HG02571 (cell line): ENCODE data around the gene WDR48.

Experiments used
- ATAC-seq: cut with Tn5 transposase; IDR thresholded peaks from one replicate; pipeline ENCODE4 v1.9.1; 2021; ENCODE audit warnings: mild to moderate bottlenecking, moderate library complexity; ENCODE audit not compliant: unreplicated experiment

WDR48 gene

DNA sequence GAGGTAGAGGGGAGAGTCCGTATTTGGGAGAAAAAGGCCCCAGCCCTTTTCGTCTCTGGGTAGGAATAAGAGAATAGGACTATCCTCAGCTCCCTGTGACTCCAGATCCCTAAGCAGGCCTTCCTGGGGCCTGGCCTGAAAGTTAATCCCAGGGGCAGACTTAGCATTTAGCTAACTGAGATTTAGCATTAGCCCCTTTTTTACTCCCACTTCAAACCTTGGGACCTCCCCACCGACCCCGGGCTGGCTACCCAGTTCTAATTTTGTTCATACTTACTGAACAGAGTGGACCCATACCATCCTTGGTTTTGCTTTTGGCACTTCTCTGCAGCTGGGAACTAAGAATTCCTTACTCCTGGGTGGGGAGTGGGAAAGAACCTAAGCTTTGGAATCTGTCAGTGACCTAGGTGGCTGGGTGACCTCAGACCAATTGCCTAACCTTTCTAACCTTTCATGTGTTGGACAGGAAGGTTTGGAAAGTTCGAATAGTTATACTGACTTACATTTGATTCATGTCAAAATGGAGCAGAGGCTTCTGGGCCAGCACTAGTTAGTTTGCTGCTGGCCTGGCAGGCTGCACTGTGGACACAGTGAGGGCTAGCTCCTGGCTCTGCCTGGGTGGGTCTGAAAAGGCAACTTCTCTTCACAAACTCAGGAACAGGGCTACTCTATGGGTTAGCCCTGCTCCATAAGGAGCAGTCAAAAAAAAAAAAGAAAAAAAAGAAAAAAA, 67.3 kb downstream of the WDR48 start:
- no peak for ATAC-seq

- no peak for ATAC-seq
These were observed 69.8 kb downstream of the WDR48 start for GRCh38 chr3:39121621-39122020.

DNA sequence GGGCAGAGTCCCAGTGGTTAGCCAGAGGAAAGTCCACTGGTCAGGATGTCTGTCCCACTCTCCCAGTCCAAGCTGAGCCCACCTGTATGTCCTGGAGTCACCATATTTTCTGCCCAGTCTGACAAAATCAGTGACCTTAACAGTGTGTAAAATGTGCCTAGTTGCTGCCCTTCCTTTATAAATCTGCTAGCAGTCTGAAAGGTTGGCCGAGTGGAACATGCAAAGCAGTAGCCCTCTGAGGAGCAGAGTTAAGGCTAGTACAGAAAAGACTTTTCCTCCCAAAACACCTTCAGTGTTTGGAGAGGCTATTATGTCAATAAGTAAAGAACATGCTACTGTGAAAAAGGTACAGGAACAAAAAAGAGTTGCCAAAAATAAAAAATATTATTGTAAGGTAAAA, 71.0 kb downstream of the WDR48 start:
- peak; percentile 75 for ATAC-seq

- ATAC-seq, result no peak
These were observed 73.3 kb downstream of the WDR48 start for GRCh38 chr3:39124876-39125840.

GRCh38 chr3:39125841-39126500, 74.2 kb downstream of the WDR48 start:
- no peak for ATAC-seq

- ATAC-seq, result no peak
These were observed 74.8 kb downstream of the WDR48 start for GRCh38 chr3:39126532-39127071.

- no peak for ATAC-seq
These were observed 75.6 kb downstream of the WDR48 start for GRCh38 chr3:39127269-39127907.

- no peak for ATAC-seq
These were observed 76.1 kb downstream of the WDR48 start for GRCh38 chr3:39127908-39128304.

DNA sequence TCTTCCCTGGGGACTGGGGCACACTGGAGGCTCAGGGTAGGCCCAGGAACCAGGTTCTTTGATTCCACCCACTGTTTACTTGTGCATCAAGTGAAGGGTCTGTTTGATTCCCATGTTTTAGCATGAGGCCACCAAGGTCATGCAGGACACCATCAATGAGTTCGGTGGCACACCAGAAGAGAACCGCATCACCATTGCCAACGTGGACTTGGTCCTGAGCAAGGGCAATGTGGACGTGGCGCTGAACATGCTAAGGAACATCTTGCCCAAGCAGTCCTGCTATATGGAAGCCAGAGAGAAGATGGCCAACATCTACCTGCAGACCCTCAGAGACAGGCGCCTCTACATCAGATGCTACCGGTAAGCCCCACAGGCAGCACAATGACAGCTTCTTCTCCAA, 77.1 kb downstream of the WDR48 start:
- ATAC-seq, result no peak

- no peak for ATAC-seq
These were observed 78.2 kb downstream of the WDR48 start for GRCh38 chr3:39130026-39130425.

GRCh38 chr3:39130693-39131265, 79.0 kb downstream of the WDR48 start:
- ATAC-seq, result no peak

GRCh38 chr3:39132096-39133092, 80.6 kb downstream of the WDR48 start:
- ATAC-seq, result no peak

DNA sequence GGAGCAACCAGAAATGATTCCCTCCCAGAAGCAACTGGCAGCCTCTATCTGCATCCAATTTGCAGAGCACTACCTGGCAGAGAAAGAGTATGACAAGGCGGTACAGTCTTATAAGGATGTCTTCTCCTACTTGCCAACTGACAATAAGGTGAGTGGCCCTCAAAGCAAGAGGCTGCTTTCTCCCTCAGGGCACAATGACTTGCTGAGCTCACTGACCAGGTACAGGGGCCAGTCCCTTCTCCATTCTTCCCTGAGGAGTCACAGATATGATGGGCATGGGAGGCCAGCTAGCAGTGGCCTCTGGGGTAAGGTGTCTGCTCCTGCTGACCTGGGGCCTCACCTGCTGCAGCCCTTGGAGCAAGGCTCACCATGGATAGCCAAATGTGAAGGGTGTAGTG, 81.3 kb downstream of the WDR48 start:
- ATAC-seq, result no peak

DNA sequence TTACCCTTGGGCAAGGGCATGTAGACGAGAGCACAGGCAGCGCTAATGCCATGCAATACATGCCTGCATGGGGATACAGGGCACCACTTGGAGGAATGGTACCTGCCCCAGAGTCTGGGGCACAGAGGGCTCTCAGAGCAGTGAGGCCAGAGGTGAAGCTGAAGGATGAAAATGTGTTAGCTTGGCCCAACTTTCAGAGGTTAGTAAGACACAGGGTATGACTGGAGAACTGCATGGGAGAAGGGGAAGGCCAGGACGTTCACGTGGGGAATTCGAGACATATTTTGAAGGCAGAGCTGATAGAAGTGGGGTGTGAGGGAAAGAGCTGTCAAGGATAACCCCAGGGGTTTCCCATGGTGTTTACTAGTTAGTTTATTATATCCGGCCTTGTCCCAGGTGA, 82.0 kb downstream of the WDR48 start:
- no peak for ATAC-seq

DNA sequence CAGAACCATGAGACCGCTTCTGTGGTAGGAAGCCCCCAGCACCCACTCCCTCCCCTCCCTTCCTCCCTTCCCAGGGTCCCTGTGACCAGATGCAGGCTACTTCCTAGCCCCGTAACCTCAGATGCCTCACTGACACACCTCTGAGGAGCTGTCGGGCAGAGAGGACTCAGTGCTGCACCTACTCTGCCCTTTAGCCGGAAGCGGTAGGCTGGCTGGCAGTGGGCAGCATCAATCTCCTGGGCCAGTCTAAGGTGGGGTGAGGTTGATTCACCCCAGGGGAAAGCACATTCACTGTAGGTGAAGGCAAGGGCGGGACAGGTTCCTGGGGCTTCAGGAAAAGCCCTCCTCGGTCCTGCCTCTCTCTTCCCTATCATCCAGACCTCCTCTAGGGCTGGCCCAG, 82.5 kb downstream of the WDR48 start:
- no peak for ATAC-seq

DNA sequence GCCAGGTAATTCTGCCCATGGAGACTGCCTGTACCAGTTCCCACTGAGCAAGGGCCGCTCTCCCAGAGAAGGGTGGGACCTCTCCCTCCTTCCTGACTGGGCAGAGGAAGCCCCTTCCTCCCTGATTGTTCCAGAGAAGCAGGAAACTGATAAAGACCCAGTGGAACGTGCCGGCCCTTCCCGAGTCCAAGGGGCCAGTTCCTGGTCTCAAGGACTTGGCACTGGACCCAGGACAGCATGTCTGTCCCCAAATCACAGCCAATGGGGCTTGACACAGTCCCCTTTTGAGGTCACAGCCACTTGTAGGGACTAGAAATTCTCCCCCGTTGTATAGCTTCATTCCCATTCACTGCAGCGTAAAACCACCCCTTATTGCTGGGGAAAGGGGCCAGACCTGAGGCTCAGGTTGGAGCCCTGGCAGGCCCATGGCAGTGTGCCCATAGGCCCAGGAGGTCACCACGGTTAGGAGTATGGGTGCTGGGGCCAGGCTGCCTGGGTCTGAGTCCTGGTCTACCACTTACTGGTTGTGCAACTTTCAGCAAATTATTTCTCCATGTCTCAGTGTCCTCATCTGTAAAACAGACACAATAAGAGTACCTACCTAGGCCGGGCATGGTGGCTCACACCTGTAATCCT, 83.5 kb downstream of the WDR48 start:
- ATAC-seq, result no peak

DNA sequence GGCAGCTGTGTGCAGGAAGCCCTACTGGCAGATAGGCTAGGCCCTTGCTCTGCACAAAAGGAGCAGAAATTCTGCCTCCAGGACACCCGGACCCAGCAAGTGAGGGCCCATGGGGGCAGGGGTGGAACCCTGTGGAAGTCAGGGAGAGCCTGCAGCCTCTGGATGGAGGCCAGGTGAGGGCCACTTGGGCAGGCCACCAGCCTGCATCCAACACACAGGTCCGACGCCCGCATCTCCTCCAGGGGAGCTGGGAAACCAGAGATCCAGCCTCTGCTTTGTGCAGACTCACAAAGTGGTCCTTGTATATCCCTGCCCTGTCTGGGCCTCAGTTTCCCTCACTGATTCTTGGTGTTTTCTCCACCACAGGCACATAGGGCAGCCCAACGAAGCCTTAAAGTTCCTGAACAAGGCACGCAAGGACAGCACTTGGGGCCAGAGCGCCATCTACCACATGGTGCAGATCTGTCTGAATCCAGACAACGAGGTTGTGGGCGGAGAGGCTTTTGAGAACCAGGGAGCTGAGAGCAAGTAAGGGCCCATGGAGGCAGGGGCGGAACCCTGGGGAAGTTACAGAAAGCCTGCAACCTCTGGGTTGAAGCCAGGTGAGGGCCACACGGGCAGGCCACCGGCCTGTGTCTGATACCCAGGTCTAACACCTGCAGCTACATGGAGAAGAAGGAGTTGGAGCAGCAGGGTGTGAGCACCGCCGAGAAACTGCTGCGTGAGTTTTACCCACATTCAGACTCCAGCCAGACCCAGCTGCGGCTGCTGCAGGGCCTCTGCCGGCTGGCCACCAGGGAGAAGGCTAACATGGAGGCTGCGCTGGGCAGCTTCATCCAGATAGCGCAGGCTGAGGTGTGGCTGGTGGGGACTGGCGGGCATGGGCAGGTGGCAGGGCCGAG, 85.0 kb downstream of the WDR48 start:
- ATAC-seq, result no peak

DNA sequence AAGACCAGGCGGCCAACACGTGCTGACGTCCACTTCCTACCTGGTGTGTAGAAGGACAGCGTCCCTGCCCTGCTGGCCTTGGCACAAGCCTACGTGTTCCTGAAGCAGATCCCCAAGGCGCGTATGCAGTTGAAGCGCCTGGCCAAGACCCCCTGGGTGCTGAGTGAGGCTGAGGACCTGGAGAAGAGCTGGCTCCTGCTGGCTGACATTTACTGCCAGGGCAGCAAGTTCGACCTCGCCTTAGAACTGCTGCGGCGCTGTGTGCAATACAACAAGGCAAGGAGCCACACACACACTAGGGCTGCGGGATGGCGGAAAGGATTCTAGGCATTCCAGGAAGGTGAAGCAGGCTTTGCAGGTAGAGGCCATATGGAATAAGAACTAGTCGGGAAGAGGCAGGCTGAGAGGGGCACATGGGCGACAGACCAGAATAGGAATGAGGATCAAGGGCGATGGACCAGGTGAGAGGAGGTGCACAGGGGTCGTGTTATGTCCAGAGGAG, 85.7 kb downstream of the WDR48 start:
- no peak for ATAC-seq
